Suppressor macrophage treated with lipopolysaccharide for 4 hours (primary cell): ENCODE data around the gene TEAD3.

ENCODE experiments used
- DNase-seq: peaks from one replicate; pipeline ENCODE4 v3.0.0-alpha.2; 2020

Gene TEAD3

DNA sequence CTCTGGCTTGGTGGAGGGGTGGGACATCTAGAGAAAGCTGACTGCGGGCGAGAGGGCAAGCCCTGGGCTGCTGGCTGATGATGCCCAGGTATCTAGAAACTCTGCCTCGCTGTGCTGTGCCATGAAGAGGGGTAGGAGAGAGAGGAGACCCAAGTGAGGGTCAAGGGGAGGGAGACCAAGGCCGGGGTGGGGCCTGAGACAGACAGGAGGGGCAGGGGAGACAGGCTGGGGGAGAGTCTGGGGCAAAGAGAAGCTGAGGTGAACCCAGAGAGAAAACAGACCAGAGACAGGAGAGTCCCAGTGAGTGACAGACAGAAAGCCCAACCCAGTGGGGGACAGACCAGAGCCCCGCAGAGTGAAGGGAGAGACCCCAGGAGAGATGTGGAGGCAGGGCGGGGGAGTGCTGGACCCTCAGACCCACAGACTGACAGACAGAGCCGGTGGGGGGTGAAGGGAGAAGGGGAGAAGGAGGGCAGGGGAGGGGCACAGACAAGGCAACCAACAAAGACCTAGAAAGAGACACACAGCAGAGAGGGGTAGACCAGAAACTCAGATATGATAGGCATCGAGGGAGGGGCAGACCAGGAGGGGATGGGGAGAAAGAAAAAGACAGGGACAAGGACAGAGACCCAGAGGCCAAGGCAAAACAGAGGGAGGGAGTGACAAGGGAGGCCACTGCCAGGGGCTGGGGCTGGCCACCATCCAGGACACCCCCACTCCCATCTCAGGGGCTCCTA, 5.9 kb downstream of the TEAD3 start:
- DNase-seq: no peak

DNA sequence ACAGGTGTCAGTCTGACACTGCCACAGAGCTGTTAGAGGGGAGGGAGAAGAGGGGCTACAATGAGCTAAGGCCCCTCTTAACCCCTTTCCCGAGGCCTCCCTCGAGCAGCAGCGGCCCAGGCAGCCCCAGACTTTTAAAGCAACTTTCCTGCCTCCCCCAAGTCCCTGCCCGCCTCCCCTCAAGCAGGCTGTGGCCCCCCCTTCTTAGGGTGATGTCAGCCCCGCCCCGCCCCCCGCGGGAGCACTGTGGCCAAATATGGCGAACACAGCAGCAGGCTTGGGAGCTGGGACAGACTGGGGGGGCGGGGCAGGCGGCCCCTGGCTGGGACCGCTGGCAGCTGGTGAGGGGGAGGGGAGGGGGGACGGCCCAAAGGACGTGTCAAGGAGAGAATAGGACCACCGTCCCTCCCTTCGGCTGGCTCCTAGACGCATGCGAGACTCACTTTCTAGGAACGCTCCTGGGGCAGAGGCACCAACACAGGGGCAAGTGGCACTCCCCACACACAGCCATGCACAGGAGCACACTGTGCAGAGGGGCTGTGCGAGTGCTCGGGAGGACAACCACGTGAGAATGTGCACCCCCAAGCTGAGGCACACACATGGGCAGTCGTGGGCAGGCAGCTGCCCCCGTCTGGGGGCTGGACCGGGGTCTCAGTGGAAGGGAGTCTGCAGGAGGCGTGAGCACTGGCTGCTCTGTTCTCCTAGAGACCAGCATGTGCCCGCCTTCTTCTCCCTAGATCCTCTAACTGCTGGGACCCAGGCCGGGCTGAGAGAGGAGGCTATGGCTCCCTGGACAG, 6.7 kb downstream of the TEAD3 start:
- DNase-seq: no peak

DNA sequence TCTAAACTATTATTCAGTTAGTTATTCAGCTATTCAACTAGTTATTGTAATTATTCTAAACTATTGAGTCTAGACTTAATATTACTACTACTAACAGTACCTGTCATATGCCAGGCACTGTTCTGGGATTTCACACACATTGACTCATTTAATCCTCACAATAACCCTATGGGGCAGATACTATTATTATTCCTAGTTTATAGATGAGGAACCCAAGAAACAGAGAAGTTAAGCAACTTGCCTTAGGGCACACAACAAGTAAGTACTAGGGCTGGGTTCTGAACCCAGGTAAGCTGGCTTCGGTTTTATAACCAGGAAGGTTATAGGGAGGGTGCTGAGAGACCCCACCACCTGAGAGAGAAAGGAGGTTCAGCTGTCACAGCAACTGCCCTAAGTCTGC, 7.8 kb downstream of the TEAD3 start:
- DNase-seq: no peak

DNA sequence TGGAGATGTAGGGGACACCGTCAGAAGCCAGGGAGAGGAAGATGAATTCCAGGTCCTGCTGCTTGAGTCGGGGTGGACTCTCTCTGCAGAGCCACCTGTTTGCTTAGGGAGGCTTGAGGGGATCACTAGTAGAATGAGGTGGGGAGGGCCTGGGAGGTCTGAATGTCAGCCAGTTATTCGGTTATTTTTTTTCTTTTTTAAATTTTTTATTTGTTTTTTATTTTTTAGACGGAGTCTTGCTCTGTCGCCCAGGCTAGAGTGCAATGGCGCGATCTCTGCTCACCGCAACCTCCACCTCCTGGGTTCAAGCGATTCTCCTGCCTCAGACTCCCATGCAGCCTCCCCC, 8.4 kb downstream of the TEAD3 start:
- no peak for DNase-seq

DNA sequence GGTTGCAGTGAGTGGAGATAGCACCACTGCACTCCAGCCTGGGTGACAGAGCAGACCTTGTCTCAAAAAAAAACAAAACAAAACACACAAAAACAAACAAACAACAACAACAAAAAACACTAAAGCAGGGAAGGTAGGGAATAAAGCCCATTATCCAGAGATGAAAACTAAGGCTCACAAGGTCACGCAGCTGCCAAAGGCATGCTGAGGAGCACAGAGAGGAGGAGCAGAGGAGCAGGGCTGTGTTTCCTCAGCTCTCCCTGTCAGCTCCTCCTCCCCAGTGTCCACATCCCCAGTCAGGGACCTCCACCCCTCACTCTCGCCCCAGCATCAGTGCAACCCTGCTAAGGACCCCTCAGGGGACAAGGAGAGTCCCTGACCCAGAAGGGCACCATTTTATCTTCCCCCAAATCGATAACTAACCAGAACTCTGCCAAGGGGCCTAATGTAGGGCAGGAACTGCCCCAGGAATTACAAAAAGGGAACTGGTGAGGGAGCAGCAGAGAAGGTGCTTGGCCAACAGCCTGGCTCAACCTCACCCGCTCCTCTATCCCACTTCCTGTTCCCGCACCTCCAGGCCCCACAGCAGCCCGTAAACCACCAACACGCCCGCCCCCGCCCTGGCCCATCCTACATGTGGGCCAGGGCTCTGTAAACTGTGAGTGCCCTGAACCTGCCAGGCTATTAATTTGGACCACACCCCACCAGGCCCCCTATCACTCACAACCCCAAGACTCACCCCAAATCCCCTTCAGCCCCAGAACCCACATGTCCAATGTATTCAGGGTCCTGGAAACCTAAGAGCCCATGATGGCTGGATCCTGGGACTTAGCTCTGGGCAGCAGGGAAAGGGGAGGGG, 9.0 kb downstream of the TEAD3 start:
- DNase-seq: peak; percentile 62

DNA sequence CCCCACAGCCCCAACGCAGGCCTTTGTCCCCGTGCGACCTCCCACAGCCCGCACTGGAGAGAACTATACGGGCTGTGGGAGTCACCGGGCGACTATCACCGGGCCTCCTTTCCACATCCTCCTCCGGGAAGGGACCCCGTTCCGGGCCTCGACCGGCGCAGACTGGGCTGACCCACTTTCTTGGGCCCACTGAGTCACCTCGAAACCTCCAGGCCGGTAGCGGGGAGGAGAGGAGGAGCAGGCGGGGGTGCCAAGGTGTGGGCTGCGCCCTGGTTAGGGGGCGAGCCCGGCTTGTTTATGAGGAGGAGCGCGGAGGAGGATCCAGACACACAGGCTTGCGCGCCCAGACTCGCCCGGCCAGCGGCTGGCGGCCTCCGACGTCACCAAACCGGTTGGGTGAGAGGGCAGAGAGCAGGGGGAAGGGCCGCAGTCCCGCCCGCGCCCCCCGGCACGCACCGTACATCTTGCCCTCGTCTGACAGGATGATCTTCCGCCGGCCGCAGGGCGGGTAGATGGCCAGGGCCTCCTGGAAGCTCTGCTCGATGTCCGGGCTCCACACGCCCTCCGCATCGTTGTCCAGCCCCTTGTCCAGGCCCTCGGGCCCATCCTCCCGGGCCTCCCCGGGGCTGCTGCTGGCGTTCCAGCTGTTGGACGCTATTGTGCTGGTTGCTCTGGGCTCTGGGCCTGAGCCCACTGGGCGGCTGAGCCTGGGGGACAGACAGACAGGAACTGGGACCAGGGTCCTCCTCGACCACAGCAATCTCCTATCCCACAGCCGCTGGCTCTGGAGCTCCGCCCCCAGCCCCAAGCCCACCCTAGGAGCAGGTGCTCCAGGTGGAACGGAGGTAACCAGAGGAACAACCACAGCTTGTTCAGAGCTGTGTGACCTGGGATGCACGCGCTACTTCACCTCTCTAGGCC, 10.6 kb downstream of the TEAD3 start:
- no peak for DNase-seq

DNA sequence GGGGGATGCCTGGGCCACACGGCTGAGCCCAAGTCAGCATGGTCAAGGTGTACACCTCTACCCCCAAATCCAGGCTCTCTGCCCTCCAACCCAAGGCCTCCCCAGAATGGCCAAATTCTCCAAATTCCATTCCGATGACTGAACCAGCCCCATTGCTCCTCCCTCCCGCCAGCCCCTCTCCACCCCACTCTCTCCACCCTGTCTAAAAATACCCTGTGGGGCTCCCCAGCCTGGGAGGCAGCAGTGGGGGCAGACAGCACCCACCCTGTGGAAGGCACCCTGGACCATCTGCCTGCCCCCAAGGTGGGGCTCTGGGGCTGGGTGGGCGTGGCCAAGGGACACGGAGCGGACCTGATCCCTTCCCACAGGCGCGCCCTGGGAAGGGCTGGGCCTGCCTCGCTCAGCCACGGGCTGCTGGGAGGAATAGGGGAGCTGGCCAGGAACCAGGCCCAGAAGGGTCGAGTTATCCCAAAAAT, 11.4 kb downstream of the TEAD3 start:
- DNase-seq: no peak

DNA sequence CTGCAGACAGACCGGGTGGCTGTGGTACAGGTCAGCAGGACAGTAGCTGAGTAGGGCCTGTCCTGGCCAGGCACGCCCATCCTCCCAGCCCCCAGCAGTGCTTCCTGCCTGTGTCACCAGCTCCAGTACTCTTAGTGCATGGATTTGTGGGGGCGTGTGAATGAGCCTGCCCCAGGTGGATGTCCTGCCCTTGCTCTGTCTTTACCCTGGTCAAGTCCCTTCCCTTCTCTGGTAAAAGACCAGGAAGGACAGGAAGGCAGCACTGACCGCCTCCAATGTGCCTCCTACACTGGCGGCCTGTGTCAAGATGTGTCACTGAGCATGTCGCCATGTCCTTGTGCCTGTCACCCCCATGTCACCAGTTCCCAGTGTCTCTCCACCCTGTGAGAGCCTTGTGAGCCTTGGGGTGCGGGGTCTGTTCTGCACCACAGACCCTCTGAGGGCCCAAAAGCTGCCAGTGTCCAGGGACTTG, 11.9 kb downstream of the TEAD3 start:
- peak; percentile 35 for DNase-seq

DNA sequence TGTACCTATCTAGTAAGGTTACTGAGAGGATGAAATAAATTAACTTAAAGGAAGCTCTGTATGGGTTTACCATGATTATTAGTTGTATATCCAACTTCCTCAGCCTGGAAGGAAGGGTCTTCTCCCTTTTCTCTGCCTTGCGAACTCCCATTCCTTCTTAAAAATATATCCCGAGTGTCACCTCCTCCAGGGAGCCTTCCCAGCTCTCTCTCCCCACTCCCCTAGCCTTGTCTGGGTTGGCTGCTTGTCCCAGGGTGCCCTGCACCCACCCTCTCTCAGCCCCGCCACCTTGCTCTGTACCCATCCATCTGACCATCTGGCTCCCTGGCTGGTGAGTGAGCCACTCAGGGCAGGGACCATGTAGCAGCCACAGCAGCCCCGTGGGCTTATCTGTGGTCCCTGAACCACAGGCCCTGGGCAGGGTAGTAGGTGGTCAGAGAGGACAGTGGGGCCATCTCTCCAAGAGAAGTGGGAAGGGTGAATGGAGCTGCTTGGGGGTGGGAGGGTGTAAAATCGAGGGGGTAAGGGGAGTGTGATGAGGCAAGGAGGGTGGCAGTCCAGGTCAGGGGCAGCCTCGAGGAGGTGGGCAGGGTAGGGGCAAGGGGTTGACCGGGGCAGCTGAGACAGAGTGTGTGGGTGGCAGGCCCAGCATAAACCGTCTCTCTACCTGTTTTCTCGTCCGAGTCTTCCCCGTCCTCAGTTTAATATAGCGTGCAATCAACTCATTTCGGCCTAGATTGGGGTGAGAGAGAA, 12.8 kb downstream of the TEAD3 start:
- DNase-seq: no peak

DNA sequence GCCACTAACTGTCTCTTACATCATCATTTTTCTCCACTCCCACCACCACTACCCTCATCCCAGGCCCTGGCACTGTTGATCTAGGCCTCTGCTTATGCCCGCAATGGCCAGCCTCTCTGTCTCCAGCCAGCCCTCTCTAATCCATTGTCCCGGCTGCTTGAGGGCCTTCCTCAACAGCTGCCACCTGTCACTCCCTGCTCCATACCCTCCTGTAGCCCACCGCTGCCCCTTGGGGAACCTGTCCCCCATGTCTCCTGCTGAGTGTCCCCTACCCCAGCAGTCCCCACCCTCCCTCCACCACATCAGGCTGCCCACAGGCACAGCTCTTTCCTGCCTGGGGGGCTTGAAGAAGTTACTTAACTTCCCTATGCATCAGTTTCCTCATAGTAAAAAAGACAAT, 13.4 kb downstream of the TEAD3 start:
- no peak for DNase-seq

DNA sequence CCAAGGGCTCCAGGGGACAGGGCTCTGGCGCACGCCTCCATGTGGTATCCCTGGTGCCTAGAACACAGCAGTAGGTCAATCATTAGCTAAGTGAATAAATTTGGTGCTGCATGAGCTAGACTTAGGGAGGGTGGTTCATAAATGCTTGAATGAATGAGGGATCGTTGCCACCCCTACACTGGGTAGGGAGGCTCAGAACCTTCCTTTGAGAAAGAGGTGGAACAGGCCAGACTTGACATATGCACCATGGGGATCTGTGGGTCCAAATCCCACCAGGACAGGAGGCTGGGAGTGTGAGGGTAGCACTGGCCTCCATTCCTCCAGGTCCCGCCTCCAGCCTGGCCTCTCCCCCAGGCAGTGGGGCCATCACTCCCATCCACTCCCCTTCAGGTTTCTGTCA, 13.8 kb downstream of the TEAD3 start:
- DNase-seq: no peak

DNA sequence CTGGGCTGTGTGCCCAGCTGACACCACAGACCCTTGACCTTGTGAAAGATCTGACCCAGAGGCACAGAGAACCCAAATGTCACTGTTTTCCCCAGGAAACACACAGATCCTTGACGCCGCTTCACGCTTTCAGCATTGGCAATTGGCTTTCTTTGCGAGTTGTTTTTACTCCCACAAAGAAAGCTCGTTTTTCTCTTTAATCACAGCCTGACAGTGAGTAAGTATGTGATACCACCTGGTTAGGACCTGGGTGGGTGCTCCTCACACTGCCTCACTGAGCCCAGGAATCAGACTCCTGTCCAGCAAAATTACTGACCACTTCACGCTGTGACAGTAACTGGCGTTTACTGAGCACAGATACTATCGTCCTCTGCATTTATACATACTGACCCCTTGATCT, 15.7 kb downstream of the TEAD3 start:
- no peak for DNase-seq

DNA sequence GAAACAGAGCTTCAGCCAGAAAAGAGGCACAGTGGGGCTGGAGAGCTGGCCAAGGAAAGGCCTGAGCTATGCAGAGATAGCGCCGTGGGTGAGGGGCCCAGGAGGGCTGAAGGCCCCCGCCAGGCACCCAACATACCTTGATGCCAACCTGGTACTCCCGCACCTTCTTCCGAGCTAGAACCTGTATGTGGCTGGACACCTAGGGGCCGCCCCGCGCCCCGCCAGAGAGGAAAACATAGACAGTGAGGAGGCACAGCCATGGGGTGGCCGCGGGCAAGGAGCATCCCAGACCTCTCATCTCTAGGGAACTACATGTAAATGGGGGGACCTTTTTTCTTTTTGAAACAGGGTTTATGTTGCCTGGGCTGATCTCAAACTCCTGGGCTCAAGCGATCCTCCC, 16.7 kb downstream of the TEAD3 start:
- DNase-seq: no peak

DNA sequence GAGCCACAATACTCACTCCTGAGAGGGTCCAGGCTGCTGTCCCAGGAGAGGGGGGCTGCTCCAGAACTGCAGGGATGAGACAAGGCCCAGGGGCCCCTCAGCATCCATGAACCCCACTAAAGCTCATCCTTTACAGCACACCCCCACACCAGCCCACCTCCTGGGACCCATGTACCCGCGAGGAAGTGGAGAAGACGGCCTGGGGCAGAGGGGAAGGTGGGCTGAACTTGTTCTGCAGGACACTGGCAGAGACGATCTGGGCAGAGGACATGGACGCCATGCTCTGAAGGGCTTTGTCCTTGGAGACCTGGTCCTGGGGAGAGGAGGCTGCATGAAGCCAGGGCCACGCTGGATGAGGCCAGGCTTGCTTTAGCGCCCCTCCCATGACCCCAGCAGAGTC, 18.6 kb downstream of the TEAD3 start:
- DNase-seq: no peak

DNA sequence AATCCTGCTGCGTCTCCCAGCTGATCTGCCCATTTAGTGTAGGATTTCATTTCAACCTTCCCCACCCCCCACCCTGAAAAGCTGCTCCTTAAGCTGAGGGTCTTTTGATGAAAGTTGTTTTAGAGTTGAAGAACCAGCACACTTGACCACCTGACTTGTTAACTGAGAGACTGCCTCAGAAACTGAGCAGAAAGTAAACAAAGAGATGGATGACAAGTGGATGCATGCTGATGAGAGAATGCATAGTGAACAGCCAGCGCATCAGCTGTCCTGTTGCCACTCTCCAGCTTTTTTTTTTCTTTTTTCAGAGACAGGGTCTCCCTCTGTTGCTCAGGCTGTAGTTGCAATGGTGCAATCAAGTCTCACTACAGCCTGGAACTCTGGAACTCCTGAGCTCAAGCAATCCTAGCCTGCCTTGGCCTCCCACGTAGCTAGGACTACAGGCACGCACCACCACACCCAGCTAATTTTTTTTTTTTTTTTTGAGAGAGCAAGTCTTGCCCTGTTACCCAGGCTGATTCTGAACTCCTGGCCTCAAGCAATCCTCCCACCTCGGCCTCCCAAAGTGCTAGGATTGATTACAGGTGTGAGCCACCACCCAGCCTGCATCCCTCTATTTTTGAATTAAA, 19.2 kb downstream of the TEAD3 start:
- DNase-seq: no peak

DNA sequence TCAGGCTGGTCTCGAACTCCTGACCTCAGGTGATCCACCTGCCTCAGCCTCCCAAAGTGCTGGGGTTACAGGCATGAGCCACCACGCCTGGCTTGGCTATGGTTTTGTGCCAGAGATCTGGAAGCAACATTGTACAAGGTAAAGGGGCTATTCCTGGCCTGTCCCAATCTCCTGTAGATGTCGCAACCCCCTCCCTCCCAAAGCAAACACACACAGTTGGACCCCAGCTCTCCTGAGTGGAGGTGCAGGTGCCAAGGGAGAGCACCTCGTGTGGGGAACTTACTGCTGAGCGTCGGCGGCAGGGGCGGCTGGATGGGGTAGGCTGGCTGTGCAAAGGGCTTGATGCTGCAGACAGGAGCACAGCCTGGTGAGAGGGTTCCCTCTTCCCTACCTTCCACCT, 19.9 kb downstream of the TEAD3 start:
- no peak for DNase-seq

DNA sequence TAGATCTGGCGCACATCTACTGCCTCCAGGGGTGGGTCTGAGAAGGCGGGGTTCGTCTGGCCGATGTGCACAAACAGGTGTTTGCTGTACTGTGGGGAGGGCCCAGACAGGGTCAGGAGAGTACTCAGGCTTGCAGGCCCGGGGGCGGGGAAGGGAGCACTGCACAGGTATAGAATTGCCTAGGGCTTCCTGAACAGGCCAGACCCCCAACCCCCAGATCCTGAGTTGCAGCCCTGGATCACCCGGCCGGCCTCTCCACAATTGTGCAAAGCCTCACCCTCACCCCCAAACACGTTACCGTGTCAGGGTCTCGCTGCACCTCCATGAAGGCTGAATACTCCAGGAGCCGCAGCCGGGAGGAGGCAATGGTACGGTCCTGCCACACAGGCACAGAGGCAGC, 20.9 kb downstream of the TEAD3 start:
- DNase-seq: no peak

DNA sequence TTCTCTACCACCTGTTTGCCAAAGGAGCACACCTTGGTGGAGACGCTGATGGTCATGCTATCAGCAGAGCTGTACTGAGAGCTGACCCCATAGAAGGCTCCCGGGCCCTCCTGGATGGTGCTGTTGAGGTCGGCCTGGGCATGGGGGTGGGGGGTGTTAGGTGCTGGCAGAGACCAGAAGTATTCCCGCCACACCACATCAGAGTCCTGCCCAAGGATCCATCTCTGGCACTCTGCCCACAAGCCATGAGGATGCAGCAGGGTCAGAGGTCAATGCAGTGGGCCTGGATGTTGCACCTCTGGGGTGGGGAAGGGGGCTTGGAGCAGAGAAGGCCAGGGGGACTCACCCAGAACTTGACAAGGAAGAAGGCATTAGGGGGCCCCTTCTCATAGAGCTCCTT, 21.3 kb downstream of the TEAD3 start:
- DNase-seq: no peak

DNA sequence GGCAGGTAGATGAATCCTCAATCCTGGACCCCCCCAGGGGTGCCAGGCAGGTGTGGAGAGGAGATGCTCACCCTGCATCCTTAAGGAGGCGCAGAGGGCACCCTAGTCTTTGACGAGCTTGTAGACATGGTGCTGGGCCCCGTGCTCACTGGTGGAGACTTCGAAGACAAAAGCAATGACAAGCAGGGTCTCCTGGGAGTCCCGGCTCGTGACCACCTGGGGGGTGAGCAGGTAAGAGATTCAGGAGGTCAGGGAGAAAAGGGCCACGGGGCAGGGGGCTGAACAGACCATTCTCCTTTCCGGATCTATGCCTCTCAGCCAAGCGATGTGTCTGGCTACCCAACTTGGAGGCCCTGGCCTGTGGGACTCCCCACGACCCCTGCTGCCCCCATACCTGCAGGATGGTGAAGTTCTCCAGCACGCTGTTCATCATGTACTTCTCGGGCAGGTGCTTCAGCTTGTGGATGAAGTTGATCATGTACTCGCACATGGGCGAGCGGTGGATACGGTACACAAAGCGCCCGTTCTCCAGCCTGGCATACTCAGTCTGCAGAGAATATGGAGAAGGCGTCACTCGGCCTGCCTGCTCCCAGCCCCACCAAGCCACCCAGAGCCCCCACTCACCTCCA, 21.8 kb downstream of the TEAD3 start:
- DNase-seq: no peak

DNA sequence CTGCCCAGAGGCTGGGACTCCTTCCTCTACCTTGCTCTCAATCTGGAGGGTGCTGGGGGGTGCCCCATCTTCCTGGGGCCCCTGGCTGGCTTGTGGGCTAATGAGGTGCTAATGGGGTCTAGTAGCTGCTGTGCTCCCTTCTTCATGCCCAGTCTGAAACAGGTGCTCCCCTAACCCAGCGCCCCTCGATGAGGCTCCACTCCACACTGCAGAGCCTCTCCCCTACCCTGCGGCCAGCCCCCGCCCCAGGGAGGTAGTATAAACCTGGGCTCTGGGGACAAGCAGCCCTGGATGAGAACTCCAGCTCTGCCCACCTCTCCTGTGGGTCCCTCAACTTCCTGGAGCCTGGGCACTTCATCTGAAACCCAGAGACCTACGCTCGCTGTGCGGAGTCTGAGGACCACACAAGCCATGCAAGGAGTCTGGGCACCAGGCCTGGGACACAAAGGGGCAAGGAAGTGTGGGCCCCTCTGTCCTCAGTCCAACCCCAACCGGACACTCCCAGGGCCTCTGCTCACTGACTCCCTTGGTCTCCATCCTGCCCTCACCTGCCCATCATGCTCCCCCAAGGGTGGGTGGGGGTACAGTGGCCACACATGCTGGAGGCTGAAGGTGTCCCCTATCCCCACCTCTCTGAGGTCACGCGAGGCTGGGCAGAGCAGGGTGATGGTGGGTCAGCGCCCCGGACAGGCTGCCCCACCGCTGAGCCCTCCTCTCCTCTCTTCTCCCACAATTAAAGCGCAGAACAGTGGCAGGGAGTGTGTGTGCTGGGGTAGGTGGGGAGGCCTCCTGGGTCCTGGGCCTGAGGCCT, 22.5 kb downstream of the TEAD3 start:
- no peak for DNase-seq
